Neural crest cell (in vitro differentiated cells): Measurements from ENCODE around the gene C6orf163. TPM values are rescaled to one million over a fixed set of nuclear protein-coding genes. Genes with fewer than 3 reads are reported as not detected.

Source experiments
- DNase-seq: peaks from one replicate; pipeline ENCODE4 v3.0.0; 2021; ENCODE audit warnings: low read depth, mixed read lengths, low spot score
- H3K27ac Mint-ChIP-seq: one replicate; pipeline ENCODE4 v1.8.0; 2021; ENCODE audit warnings: mild to moderate bottlenecking, mixed read lengths; ENCODE audit not compliant: unreplicated experiment
- H3K27me3 Mint-ChIP-seq: 2 replicates; pipeline ENCODE4 v1.8.0; 2021; ENCODE audit warnings: low read depth, mild to moderate bottlenecking, mixed read lengths
- H3K36me3 Mint-ChIP-seq: 2 replicates; pipeline ENCODE4 v1.8.0; 2021; ENCODE audit warnings: low read depth, mild to moderate bottlenecking, mixed read lengths
- H3K4me1 Mint-ChIP-seq: 2 replicates; pipeline ENCODE4 v1.8.0; 2021; ENCODE audit warnings: mixed read lengths
- H3K4me3 Mint-ChIP-seq: one replicate; pipeline ENCODE4 v1.8.0; 2021; ENCODE audit warnings: mild to moderate bottlenecking, mixed read lengths
- H3K9me3 Mint-ChIP-seq: 2 replicates; pipeline ENCODE4 v1.8.0; 2021; ENCODE audit warnings: mixed read lengths
- total RNA-seq: library from RNA; stranded (reverse); gene quantifications from 2 replicates; pipeline ENCODE4 v1.2.1, GENCODE V29; 2021
- TF ChIP-seq, protein P1 (sequence below): fragments of 200-600 bp; sonication (generic); conservative IDR thresholded peaks from 2 replicates; pipeline ENCODE4 v1.5.0; 2021; ENCODE audit warnings: antibody characterized with exemption, mild to moderate bottlenecking

The C6orf163 gene
- total RNA-seq, 1 donor from 2014 or later: 3.5 TPM

DNA sequence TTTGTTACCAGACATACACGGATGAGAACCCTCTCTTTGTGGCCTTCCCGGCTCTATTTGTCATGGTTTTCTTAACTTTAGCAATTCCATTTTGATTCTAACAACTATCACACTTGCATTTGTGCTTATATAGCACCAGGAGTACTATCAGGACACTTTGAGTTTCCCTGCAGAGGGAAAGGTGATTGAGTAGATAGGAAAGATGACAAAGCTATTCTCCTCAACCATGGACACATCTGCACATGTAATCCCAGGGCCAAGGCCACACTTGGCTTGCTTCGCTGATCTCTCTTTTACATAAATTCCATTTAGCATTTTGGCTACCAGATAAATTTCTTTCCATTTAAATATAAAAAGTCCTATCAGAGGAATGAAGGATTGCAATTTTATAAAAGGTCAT lies 39.8 kb downstream of the C6orf163 start:
- H3K4me3 Mint-ChIP-seq: no peak overlapping the region
- H3K27me3 Mint-ChIP-seq: no peaks in the 10 kb centered on the region
- no peaks in the 10 kb centered on the region for H3K9me3 Mint-ChIP-seq
- no peak for DNase-seq
- H3K4me1 Mint-ChIP-seq: no peaks in the 10 kb centered on the region
- TF ChIP-seq, protein P1, sequence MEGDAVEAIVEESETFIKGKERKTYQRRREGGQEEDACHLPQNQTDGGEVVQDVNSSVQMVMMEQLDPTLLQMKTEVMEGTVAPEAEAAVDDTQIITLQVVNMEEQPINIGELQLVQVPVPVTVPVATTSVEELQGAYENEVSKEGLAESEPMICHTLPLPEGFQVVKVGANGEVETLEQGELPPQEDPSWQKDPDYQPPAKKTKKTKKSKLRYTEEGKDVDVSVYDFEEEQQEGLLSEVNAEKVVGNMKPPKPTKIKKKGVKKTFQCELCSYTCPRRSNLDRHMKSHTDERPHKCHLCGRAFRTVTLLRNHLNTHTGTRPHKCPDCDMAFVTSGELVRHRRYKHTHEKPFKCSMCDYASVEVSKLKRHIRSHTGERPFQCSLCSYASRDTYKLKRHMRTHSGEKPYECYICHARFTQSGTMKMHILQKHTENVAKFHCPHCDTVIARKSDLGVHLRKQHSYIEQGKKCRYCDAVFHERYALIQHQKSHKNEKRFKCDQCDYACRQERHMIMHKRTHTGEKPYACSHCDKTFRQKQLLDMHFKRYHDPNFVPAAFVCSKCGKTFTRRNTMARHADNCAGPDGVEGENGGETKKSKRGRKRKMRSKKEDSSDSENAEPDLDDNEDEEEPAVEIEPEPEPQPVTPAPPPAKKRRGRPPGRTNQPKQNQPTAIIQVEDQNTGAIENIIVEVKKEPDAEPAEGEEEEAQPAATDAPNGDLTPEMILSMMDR: no peak
- H3K27ac Mint-ChIP-seq: no peak overlapping the region
- H3K36me3 Mint-ChIP-seq: no peaks in the 10 kb centered on the region

DNA sequence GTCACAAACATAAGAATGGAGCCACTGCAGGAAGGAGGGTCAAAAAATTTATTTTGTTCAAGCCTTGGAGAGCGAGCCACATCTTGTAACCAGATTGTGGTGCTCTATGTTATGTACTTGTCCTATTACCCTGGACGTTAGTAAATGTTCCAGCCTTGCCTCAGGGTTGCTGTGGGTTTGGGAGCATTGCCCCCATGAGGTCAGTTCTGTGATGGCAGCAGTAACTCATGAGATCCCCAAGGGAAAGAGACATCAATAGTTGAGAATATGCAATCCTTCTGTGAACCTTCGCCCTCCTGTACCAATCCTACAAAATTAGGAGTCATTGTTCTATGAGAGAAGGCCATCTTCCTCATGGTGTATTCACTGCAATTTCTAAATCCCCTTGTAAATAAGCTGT lies 46.7 kb downstream of the C6orf163 start:
- no peaks in the 10 kb centered on the region for H3K4me1 Mint-ChIP-seq
- H3K4me3 Mint-ChIP-seq: no peak overlapping the region
- H3K27ac Mint-ChIP-seq: no peak overlapping the region
- peak; percentile 10 for DNase-seq
- TF ChIP-seq, protein P1: peak; percentile 48
- no peaks in the 10 kb centered on the region for H3K9me3 Mint-ChIP-seq
- H3K36me3 Mint-ChIP-seq: no peaks in the 10 kb centered on the region
- no peaks in the 10 kb centered on the region for H3K27me3 Mint-ChIP-seq

- TF ChIP-seq, protein P1: peak; percentile 85
- no peaks in the 10 kb centered on the region for H3K27me3 Mint-ChIP-seq
- H3K36me3 Mint-ChIP-seq: no peaks in the 10 kb centered on the region
- peak; percentile 23 for DNase-seq
- no peaks in the 10 kb centered on the region for H3K4me1 Mint-ChIP-seq
- no peaks in the 10 kb centered on the region for H3K9me3 Mint-ChIP-seq
- H3K4me3 Mint-ChIP-seq: no peak overlapping the region
- no peak overlapping the region for H3K27ac Mint-ChIP-seq
Observed at GRCh38 chr6:87393026-87393622, 48.5 kb downstream of the C6orf163 start.

DNA sequence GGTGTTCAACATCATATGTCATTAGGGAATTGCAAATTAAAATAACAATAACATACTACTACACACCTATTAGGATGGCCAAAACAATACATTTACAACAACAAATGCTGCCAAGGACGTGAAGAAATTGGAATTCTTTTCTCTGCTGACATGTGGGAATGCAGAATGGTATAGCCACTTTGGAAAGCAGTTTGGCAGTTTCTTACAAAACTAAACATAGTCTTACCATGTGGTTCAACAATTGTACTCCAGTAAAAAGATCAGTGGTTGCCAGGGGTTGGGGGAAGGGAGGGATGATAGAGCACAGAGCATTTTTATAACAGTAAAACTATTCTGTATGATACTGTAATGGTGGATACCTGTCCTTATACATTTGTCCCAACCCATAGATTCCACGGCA lies 50.8 kb downstream of the C6orf163 start:
- no peak for DNase-seq
- TF ChIP-seq, protein P1: no peak
- Mint-ChIP-seq H3K4me1 (no peaks in the 10 kb centered on the region), H3K4me3 (no peak overlapping the region), H3K27me3 (no peaks in the 10 kb centered on the region), H3K27ac (no peak overlapping the region), H3K36me3 (no peaks in the 10 kb centered on the region), H3K9me3 (no peaks in the 10 kb centered on the region)

GRCh38 chr6:87396595-87397392 lies 52.2 kb downstream of the C6orf163 start:
- H3K4me1 Mint-ChIP-seq: no peaks in the 10 kb centered on the region

More at GRCh38 chr6:87396595-87397392, 52.2 kb downstream of the C6orf163 start:
- Mint-ChIP-seq H3K27ac (no peak overlapping the region), H3K9me3 (no peaks in the 10 kb centered on the region), H3K36me3 (no peaks in the 10 kb centered on the region), H3K4me3 (no peak overlapping the region), H3K27me3 (no peaks in the 10 kb centered on the region)
- TF ChIP-seq, protein P1: no peak
- no peak for DNase-seq
